Mesenteric fat pad (tissue), 1 donor: ENCODE data around the gene MARCO. TPM values are rescaled to one million over a fixed set of nuclear protein-coding genes. Genes with fewer than 3 reads are reported as not detected.
"Not testable (repeated sequence)": the region's sequence is repeated elsewhere in the genome, so short reads cannot be mapped to it uniquely, and the experiment has no call there.

Source experiments
- DNase-seq: peaks from one replicate; pipeline ENCODE4 v3.0.0-alpha.2; 2020; ENCODE audit warnings: low spot score
- total RNA-seq: library from RNA; stranded (reverse); fragmentation: NEBNext Ultra II Directional; extraction: Animal tissue kit (Norgen Biotek cat#: 25700); gene quantifications from one replicate; pipeline ENCODE4 v1.2.1, GENCODE V29; 2021
- donor health status: DM: yes; HTN: yes; CAD: no.

MARCO gene
- total RNA-seq, 1 donor from 2014 or later: 92.5 TPM

GRCh38 chr2:118929059-118929458, 12.9 kb upstream of the MARCO start:
- no peak for DNase-seq

GRCh38 chr2:118932949-118933348, 9.0 kb upstream of the MARCO start:
- DNase-seq: no peak

- DNase-seq: no peak
Observed at GRCh38 chr2:118936306-118936705, 5.7 kb upstream of the MARCO start.

- no peak for DNase-seq
Observed at GRCh38 chr2:118936936-118937335, 5.1 kb upstream of the MARCO start.

- DNase-seq: no peak
Observed at GRCh38 chr2:118937817-118938216, 4.2 kb upstream of the MARCO start.

- no peak for DNase-seq
Observed at GRCh38 chr2:118939994-118940393, 2.0 kb upstream of the MARCO start.

- no peak for DNase-seq
Observed at GRCh38 chr2:118940486-118941120, 1.4 kb upstream of the MARCO start.

GRCh38 chr2:118943286-118943685, 1.3 kb downstream of the MARCO start:
- no peak for DNase-seq

- no peak for DNase-seq
Observed at GRCh38 chr2:118945881-118946280, 3.9 kb downstream of the MARCO start.

- not testable (repeated sequence) for DNase-seq
Observed at GRCh38 chr2:118948266-118948665, 6.3 kb downstream of the MARCO start.

GRCh38 chr2:118954297-118955060, 12.5 kb downstream of the MARCO start:
- DNase-seq: no peak

GRCh38 chr2:118965737-118966136, 23.7 kb downstream of the MARCO start:
- no peak for DNase-seq

- DNase-seq: peak; percentile 47
Observed at GRCh38 chr2:118967124-118967880, 25.3 kb downstream of the MARCO start.

GRCh38 chr2:118968042-118968441, 26.0 kb downstream of the MARCO start:
- DNase-seq: no peak

GRCh38 chr2:118968961-118969733, 27.2 kb downstream of the MARCO start:
- peak; percentile 67 for DNase-seq

GRCh38 chr2:118969734-118970395, 27.9 kb downstream of the MARCO start:
- DNase-seq: peak; percentile 76

- DNase-seq: peak; percentile 72
Observed at GRCh38 chr2:118970396-118971135, 28.6 kb downstream of the MARCO start.

GRCh38 chr2:118971245-118972122, 29.5 kb downstream of the MARCO start:
- DNase-seq: peak; percentile 60

GRCh38 chr2:118973542-118973951, 31.6 kb downstream of the MARCO start:
- peak; percentile 84 for DNase-seq
